ENCODE results near the gene PTEN.
"Not testable (repeated sequence)": the region's sequence is repeated elsewhere in the genome, so short reads cannot be mapped to it uniquely, and the experiment has no call there.

The PTEN gene

GRCh38 chr10:87849001-87849400 is 14.4 kb upstream of the PTEN start:
- H3K27ac ChIP-seq = no peak overlapping the region
- no peak for TF ChIP-seq CTCF (conservative IDR thresholded peaks at IDR 0.05)

- H3K27ac ChIP-seq = no peak overlapping the region
- peak; percentile 79 for TF ChIP-seq CTCF (conservative IDR thresholded peaks at IDR 0.05)
These were observed 12.7 kb upstream of the PTEN start for GRCh38 chr10:87850742-87851205.

GRCh38 chr10:87852089-87852488 is 11.3 kb upstream of the PTEN start:
- TF ChIP-seq CTCF (conservative IDR thresholded peaks at IDR 0.05) = no peak

GRCh38 chr10:87855247-87855646 is 8.2 kb upstream of the PTEN start:
- H3K27ac ChIP-seq = not testable (repeated sequence)

More at GRCh38 chr10:87852089-87852488, 11.3 kb upstream of the PTEN start:
- H3K27ac ChIP-seq = no peak overlapping the region

GRCh38 chr10:87855665-87856064 is 7.8 kb upstream of the PTEN start:
- H3K27ac ChIP-seq = not testable (repeated sequence)

GRCh38 chr10:87860156-87860795 is 3.1 kb upstream of the PTEN start:
- TF ChIP-seq CTCF (conservative IDR thresholded peaks at IDR 0.05) = peak; percentile 71
- H3K27ac ChIP-seq = peak overlapping the region; percentile 98

GRCh38 chr10:87860816-87861403 is 2.5 kb upstream of the PTEN start:
- H3K27ac ChIP-seq = peak overlapping the region; percentile 98
- TF ChIP-seq CTCF (conservative IDR thresholded peaks at IDR 0.05) = no peak

GRCh38 chr10:87861566-87861952 is 1.9 kb upstream of the PTEN start:
- H3K27ac ChIP-seq = peak overlapping the region; percentile 98
- TF ChIP-seq CTCF (conservative IDR thresholded peaks at IDR 0.05) = peak; percentile 27

Data from VCaP (cell line).